SU-DHL-6 (cell line): ENCODE results near the gene SATB1.

Experiments used
- CTCF ChIP-seq: fragments of 200-600 bp; sonication (generic); IDR thresholded peaks from one replicate; pipeline ENCODE4 v1.5.1; 2017; ENCODE audit warnings: antibody characterized with exemption, mild to moderate bottlenecking, low read length, moderate library complexity; ENCODE audit not compliant: insufficient read depth, poor library complexity, severe bottlenecking
- EZH2phosphoT487 ChIP-seq: fragments of 200-600 bp; sonication (generic), shearing (Covaris generic); conservative IDR thresholded peaks from 2 replicates; pipeline ENCODE4 v1.6.1; 2018; ENCODE audit warnings: mild to moderate bottlenecking, antibody characterized with exemption, low read length, moderate library complexity, mixed read lengths

GRCh38 chr3:18343809-18344208, 81.3 kb downstream of the SATB1 start:
- TF ChIP-seq CTCF (no peak), EZH2phosphoT487 (no peak)
